Activated CD8-positive, alpha-beta T cell treated with anti-CD3 and anti-CD28 coated beads for 36 hours (primary cell): ENCODE data around the gene FBXW5. TPM values are rescaled to one million over a fixed set of nuclear protein-coding genes. Genes with fewer than 3 reads are reported as not detected.

Experiments used
- ATAC-seq: fragments of 200-7000 bp; cut with Tn5 transposase; one replicate; pipeline ENCODE4 v1.10.0; 2021; ENCODE audit warnings: mild to moderate bottlenecking, moderate library complexity
- CTCF ChIA-PET: fragments of 350-600 bp; sonication (Branson Sonifier 250); formaldehyde crosslinking; loops from one replicate; lab custom pipeline; 2021; ENCODE audit warnings: antibody characterized with exemption; lab: Charles Lee
- POLR2A ChIA-PET: fragments of 350-600 bp; sonication (Branson Sonifier 250); formaldehyde crosslinking; loops from one replicate; lab custom pipeline; 2021; ENCODE audit warnings: antibody characterized with exemption; lab: Charles Lee
- DNase-seq: peaks from one replicate; pipeline ENCODE4 v3.0.0-alpha.2; 2020
- H3K27ac Mint-ChIP-seq: one replicate; pipeline ENCODE4 v1.8.0; 2021; ENCODE audit warnings: mild to moderate bottlenecking, mixed read lengths
- H3K27me3 Mint-ChIP-seq: one replicate; pipeline ENCODE4 v1.8.0; 2021; ENCODE audit warnings: mixed read lengths
- H3K36me3 Mint-ChIP-seq: one replicate; pipeline ENCODE4 v1.8.0; 2021; ENCODE audit warnings: low read depth, mixed read lengths
- H3K4me1 Mint-ChIP-seq: one replicate; pipeline ENCODE4 v1.8.0; 2021; ENCODE audit warnings: low read depth, mixed read lengths
- H3K4me3 Mint-ChIP-seq: one replicate; pipeline ENCODE4 v1.8.0; 2021; ENCODE audit warnings: mild to moderate bottlenecking, moderate library complexity, mixed read lengths
- H3K9me3 Mint-ChIP-seq: one replicate; pipeline ENCODE4 v1.8.0; 2021; ENCODE audit warnings: mixed read lengths
- intact Hi-C: fragments of 100-400 bp; cut with micrococcal nuclease; formaldehyde crosslinking; loops from one replicate; pipeline ENCODE4 v1.10.0; 2022
- total RNA-seq, 2 experiments: library from RNA; stranded (reverse); gene quantifications; one replicate each; pipeline ENCODE4 v1.2.3, GENCODE V29; 2021
- TF ChIP-seq, protein P1 (sequence below): fragments of 200-600 bp; IDR thresholded peaks from one replicate; pipeline ENCODE4 v1.8.0; 2022; ENCODE audit warnings: antibody characterized with exemption, mild to moderate bottlenecking

FBXW5 gene
- total RNA-seq, 2 experiments from 2014 or later = 53.4 to 54.0 TPM

DNA sequence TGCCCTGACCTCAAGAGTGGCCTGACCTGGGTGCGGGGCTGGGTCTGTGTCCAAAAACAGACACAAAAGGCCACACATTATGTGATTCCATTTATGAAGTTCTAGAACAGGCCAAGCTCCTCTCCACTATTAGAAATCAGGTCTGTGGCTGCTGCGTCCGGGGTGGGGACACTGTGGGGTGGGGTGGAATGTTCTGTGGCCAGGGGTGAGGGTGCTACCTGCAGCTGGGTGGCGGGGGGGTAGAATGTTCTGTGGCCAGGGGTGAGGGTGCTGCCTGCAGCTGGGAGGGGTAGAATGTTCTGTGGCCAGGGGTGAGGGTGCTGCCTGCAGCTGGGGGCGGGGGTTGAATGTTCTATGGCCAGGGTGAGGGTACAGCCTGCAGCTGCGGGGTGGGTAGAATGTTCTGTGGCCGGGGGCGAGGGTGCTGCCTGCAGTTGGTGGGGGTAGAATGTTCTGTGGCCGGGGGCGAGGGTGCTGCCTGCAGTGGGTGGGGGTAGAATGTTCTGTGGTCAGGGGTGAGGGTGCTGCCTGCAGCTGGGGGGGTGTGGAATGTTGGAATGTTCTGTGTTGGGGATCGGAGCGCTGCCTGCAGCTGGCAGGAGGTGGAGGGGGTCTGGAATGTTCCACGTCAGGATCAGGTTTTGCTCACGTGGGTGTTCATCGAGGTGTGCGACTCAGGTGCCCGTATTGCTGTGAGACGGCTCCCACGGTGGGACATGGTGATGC, 15.8 kb upstream of the FBXW5 start:
- ChIA-PET CTCF (interaction anchor here (1.3 kb wide), 1 partner anchor 13 kb away, joined by 4 read pairs; no protein-coding TSS in a partner anchor), POLR2A (interaction anchor here (1.4 to 2.4 kb wide), 3 partner anchors 9 to 232 kb away, joined by 3 to 8 read pairs (median 4); no protein-coding TSS in a partner anchor)
- H3K36me3 Mint-ChIP-seq = no peaks in the 10 kb centered on the region
- intact Hi-C loops = no loop called here
- no peak overlapping the region for H3K27ac Mint-ChIP-seq
- DNase-seq = no peak
- TF ChIP-seq, protein P1, sequence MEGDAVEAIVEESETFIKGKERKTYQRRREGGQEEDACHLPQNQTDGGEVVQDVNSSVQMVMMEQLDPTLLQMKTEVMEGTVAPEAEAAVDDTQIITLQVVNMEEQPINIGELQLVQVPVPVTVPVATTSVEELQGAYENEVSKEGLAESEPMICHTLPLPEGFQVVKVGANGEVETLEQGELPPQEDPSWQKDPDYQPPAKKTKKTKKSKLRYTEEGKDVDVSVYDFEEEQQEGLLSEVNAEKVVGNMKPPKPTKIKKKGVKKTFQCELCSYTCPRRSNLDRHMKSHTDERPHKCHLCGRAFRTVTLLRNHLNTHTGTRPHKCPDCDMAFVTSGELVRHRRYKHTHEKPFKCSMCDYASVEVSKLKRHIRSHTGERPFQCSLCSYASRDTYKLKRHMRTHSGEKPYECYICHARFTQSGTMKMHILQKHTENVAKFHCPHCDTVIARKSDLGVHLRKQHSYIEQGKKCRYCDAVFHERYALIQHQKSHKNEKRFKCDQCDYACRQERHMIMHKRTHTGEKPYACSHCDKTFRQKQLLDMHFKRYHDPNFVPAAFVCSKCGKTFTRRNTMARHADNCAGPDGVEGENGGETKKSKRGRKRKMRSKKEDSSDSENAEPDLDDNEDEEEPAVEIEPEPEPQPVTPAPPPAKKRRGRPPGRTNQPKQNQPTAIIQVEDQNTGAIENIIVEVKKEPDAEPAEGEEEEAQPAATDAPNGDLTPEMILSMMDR = no peak
- H3K9me3 Mint-ChIP-seq = peaks cover 4% of the 10 kb centered on the region
- peaks cover 23% of the 10 kb centered on the region for H3K4me1 Mint-ChIP-seq
- ATAC-seq = no peak
- H3K4me3 Mint-ChIP-seq = no peak overlapping the region
- no peaks in the 10 kb centered on the region for H3K27me3 Mint-ChIP-seq

DNA sequence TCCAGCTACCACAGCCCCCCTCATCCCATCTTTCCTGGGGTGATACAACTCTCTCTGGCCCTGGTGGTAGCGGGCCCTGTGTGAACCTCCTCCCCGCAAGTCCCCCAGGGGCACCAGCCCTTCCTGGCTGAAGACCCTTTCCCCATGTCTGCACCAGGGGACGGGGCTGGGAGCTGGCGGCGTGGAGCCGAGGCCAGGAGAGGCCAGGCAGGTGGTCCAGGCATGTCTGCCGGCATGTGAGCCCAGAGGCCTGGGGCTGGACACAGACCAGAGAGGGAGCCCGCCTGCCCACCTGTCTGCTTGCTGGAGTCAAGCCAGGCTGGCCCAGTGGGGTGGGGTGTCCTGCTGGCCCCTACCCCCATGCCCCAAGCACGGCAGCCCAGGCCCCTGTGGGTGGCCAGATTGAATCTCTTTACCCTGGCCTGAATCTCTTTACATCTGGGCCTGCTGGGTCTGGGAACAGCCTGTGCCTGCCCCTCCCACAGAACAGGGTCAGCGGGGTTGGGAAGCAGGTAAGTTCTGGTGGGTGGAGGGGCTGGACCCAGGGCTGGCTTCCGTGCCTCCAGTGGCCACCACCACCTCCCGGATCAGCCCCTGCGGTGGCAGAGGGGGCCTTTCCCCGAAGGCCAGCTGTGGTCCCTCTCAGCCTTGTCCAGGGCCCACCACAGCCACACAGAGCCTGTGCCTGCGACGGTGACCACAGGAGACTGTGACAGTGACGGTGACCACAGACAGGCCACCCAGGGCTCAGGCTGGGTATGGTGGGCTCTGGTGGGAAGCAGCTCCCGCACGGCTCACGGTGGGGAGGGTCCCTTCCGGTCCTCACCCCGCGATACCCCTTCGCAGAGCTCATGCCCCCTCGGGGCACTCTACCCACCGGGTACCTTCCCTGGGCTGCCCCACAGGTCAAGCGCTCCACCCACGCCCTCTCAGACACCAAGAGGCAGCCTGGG, 14.6 kb upstream of the FBXW5 start:
- Mint-ChIP-seq H3K9me3 (peaks cover 4% of the 10 kb centered on the region), H3K4me3 (no peak overlapping the region), H3K4me1 (peaks cover 16% of the 10 kb centered on the region), H3K27me3 (no peaks in the 10 kb centered on the region), H3K36me3 (no peaks in the 10 kb centered on the region), H3K27ac (no peak overlapping the region)
- TF ChIP-seq, protein P1 = no peak
- ChIA-PET CTCF (interaction anchor here (1.3 kb wide), 1 partner anchor 11 kb away, joined by 4 read pairs; no protein-coding TSS in a partner anchor), POLR2A (interaction anchor here (1.4 kb wide), 2 partner anchors 10 to 231 kb away, joined by 3 to 4 read pairs; no protein-coding TSS in a partner anchor)
- DNase-seq = no peak
- no peak for ATAC-seq
- intact Hi-C loops = no loop called here

DNA sequence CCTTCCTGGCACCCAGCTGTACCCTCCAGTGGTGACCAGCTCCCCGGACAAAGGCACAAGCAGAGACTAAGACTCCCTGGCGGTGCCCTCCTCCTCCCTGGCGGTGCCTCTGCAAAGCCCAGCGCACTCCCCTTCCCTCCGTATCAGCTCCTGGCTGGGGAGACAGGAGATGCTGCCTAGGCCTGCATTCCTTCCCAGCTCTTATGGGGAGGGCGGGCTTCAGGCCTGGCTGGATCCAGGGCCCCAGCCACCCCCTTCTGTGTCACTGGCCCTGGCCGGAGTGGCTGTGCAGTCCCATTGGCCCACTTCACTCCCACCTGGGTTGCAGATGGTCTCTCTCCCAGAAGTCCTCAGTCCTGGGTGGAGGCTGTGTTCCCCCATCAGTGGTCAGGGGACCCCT, 13.9 kb upstream of the FBXW5 start:
- no peaks in the 10 kb centered on the region for H3K36me3 Mint-ChIP-seq
- H3K4me1 Mint-ChIP-seq = peaks cover 16% of the 10 kb centered on the region
- no peak overlapping the region for H3K4me3 Mint-ChIP-seq
- ChIA-PET POLR2A (no interaction called here), CTCF (no interaction called here)
- peaks cover 4% of the 10 kb centered on the region for H3K9me3 Mint-ChIP-seq
- H3K27ac Mint-ChIP-seq = no peak overlapping the region
- intact Hi-C loops = no loop called here
- DNase-seq (no peak), ATAC-seq (no peak)
- no peaks in the 10 kb centered on the region for H3K27me3 Mint-ChIP-seq
- TF ChIP-seq, protein P1 = no peak

DNA sequence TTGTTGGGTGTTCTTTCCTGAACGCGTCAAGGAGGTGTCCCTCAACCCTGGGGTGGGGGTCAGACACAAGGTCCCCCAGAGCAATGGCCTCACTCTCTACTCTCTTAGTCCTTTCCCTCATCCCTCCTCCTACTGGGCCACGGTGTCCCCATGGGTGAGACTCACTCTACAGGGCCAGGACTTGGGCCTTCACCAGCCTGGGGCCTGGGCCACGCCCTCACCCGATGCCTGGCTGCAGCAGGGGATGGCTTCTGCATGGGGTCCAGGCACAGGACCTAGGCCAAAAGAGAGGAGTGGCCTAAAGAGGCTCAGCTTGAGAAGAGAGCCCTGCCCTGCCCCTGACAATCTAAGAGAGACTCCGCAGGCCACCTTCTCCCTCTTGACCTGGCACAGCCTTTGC, 13.4 kb upstream of the FBXW5 start:
- peaks cover 4% of the 10 kb centered on the region for H3K9me3 Mint-ChIP-seq
- peaks cover 14% of the 10 kb centered on the region for H3K4me1 Mint-ChIP-seq
- CTCF ChIA-PET = no interaction called here
- POLR2A ChIA-PET = no interaction called here
- ATAC-seq = no peak
- H3K36me3 Mint-ChIP-seq = no peaks in the 10 kb centered on the region
- H3K4me3 Mint-ChIP-seq = no peak overlapping the region
- TF ChIP-seq, protein P1 = no peak
- H3K27me3 Mint-ChIP-seq = no peaks in the 10 kb centered on the region
- no peak overlapping the region for H3K27ac Mint-ChIP-seq
- intact Hi-C loops = no loop called here
- DNase-seq = no peak
